Retina (tissue), 1 donor: Measurements from ENCODE around the gene FOLH1.
"Not testable (repeated sequence)": the region's sequence is repeated elsewhere in the genome, so short reads cannot be mapped to it uniquely, and the experiment has no call there.

Experiments used
- DNase-seq: peaks from one replicate; pipeline ENCODE4 v3.0.0-alpha.2; 2016

Gene FOLH1

GRCh38 chr11:49208006-49208721 is at the start of gene FOLH1:
FOLH1 (minus strand) TSS chr11:49208602; CDS start chr11:49208409, 193 bp downstream.
- peak; percentile 83 for DNase-seq

DNA sequence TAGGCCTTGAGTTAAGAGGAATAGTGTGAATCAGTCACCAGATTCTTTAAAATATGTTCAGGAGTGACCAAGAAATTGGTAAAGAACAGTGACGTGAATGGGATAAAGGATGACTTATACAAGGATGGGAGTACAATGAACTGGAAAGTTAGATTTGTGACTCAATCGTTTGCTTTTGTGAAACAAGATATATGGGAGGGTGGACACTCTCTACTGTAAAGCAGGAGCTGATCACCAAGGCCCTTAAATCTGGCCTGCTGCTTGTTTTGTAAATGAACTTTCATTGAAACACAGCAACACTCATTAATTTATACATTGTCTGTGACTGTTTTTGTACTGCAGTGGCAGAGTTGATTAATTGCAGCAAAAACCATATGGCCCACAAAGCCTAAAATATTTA is 46.7 kb upstream of the FOLH1 start:
- not testable (repeated sequence) for DNase-seq

DNA sequence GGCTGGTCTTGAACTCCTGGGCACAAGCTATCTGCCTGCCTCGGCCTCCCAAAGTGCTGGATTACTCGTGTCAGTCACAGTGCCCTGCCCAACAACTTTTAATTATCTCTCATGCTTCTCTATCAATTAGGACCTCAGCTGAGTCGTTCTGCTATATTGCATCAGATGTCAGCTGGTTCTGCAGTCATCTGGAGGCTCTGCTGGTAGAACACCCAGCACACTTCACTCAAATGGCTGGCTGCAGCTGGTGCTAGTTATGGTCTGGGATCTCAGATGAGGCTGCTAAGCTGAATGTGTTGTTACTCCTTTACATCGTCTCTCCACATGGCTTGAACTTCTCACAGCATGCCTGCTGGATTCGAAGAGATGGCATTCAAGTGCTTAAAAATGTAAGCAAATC is 42.8 kb upstream of the FOLH1 start:
- not testable (repeated sequence) for DNase-seq

GRCh38 chr11:49250398-49251115 is 42.2 kb upstream of the FOLH1 start:
- not testable (repeated sequence) for DNase-seq

DNA sequence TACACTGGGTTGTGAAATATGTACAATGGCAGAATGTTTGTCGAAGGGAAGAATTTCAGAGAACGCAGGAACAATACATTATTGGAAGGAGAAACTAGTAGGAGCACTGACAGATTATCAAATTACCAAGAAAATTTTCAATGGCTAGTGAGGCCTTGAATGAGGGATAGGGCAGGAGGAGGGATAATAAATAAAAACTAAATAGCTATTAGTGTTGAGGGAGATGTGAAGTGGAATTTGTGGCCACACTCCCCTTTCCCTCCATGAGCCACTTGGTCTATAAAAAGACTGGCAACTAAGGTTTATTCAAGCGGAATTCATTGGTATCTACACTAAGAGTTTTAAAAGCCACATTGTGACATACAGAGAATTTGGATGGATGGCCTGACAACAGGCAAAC is 41.0 kb upstream of the FOLH1 start:
- DNase-seq, result not testable (repeated sequence)

GRCh38 chr11:49233685-49234084 is 25.3 kb upstream of the FOLH1 start:
- not testable (repeated sequence) for DNase-seq

- not testable (repeated sequence) for DNase-seq
These were observed 24.6 kb upstream of the FOLH1 start for GRCh38 chr11:49233019-49233418.

DNA sequence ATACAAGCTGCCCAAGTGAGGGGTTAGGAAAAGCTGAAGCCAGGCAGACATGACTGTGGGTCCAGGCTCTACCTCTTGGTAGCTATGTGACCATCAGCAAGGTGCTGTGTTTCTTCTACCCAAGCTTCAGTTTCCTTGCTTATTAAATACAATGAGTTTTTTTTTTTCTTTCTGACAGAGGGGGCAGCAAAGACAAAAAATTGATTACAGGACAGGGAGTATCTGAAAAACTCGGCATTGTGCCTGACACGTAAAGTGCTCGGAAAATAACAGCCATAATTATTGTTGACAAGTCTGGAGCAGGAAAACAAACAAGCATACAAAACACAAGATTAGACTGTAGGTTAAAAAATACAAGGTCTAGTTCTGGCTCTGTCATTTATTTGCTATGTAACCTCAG is 23.3 kb upstream of the FOLH1 start:
- DNase-seq, result not testable (repeated sequence)

GRCh38 chr11:49230534-49230933 is 22.1 kb upstream of the FOLH1 start:
- DNase-seq, result peak; percentile 13

DNA sequence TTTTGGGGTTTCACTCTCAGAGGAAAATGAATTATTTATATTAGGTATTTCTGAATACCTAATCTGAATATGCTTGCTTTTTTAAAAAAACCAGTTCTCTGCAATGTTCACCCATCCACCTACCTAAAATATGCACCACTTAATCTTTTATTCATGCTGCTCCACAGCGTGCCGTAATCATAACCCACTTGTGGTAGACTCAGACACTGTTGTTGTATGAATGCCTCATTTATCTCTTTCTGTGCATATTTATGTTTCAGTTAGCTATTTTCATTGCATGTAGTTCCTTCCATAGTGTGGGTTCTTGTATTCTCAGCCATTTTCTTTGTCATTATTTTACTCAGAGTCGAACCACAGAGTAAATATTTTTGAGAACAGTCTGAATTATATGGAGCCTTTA is 21.6 kb upstream of the FOLH1 start:
- DNase-seq, result not testable (repeated sequence)

DNA sequence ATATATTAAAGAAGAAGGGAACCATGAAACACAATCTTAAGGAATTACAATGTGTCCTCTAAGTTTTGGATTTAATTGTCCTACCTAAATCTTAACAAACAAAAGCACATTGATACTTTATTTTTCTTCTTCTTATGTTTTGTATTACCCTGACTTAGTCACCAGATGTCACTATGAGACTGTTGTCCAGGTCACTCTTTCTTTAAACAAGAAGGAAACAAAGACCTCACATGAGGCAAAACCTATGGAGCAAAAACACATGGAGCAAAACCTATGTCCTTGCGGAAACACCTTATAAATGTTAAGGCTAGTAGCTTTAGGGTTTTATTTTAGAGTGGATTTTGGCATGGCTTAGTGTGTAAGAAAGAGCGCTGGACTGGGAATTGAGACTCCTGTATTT is 20.7 kb upstream of the FOLH1 start:
- DNase-seq, result not testable (repeated sequence)

- DNase-seq, result not testable (repeated sequence)
These were observed 16.9 kb upstream of the FOLH1 start for GRCh38 chr11:49225255-49225785.

DNA sequence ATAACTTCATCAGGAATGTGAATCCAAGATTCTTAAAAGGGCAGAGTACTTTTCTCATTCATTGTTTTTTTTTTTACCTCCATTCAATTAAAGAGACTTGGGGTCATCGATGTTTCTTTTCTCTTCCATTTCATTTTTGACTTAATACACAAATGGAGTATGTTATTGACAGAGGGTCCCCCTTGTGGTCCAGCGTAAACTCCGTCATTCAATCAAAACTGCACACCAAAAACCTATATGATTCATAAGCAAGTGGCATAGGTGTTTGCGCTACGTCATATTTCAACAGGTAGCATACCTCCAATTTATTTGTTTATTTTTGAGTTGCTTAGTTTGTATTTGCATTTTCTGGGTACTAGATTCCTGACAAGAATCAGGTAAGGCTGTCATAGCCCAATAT is 12.7 kb upstream of the FOLH1 start:
- DNase-seq, result no peak

- DNase-seq, result no peak
These were observed 4.7 kb upstream of the FOLH1 start for GRCh38 chr11:49213026-49213560.

GRCh38 chr11:49206999-49207398 is 1.4 kb downstream of the FOLH1 start:
- not testable (repeated sequence) for DNase-seq

DNA sequence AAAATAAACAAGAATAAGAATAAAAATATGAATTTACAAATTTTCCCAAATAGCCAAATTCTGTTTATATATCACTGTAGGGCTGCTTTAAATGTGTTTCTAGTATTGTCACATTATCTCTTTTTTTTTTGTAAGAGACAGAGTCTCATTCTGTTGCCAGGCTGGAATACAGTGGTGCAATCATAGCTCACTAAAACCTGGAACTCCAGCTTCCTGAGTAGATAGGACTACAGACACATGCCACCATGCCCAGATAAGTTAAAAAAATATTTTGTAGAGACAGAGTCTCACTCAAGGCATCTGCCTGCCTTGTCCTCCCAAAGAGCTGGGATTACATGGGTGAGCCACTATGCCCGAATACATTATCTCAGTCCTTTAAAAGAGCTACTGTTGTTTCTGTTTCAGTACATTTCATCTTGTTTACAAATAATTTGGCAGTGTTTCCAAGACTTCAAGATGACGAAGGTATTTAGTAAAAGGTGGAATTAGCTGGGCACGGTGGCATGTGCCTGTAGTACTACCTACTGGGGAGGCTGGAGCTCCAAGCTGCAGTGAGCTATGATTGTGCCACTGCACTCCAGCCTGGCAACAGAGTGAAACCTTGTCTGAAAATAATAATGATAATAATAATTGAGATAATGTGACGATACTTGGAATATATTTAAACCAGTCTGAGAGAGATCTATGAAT is 6.0 kb downstream of the FOLH1 start:
- no peak for DNase-seq

DNA sequence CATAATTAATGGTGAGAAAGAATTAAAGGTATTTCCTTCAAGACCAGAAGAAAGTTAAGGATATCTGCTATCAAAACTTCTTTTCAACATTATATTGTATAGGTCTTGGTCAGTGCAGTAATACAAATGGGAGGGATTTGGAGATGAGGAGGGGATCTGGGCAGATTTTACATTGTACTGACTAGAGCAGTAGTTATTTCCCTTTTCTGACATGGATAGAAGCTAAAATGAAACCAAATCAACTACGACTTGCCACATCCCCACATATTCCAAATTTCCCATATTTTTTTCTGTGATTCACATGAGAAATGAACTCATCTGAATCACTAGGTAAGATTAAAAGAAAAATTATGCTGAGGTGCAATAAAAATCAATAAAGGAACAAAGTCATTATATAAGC is 11.6 kb downstream of the FOLH1 start:
- not testable (repeated sequence) for DNase-seq

DNA sequence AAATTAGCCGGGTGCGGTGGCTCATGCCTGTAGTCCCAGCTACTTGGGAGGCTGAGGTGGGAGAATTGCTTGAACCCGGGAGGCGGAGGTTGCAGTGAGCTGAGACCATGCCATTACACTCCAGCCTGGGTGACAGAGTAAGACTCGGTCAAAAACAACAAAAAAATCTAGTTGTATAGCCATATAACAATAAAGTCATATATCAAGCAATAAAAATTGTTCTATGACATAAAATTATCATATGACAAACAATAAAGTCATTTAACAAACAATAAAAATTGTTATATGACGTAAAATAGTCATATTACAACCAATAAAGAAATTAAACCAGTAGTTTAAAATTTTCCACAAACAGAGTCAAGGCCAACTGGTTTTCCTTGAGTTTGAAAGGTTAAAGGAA is 12.4 kb downstream of the FOLH1 start:
- DNase-seq, result not testable (repeated sequence)

DNA sequence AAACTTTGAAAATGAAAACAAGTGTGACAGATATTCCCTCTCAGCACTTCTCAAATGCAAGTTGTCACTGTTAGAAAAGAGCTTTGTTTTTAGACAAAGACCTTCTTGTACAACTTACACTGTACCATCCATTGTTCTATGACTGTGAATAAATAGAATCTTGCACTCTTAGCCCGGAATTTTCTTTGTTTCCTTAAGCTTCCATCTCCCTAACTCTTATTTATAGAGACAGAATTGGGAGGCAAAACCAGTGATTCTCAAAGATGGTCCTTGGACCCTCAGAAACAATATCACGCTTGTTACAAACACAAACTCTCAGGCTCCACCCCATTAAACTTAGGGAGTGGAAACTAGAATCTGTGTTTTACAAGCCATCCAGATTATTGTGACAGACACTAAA is 18.1 kb downstream of the FOLH1 start:
- DNase-seq, result peak; percentile 26

- DNase-seq, result not testable (repeated sequence)
These were observed 22.2 kb downstream of the FOLH1 start for GRCh38 chr11:49186225-49186624.

DNA sequence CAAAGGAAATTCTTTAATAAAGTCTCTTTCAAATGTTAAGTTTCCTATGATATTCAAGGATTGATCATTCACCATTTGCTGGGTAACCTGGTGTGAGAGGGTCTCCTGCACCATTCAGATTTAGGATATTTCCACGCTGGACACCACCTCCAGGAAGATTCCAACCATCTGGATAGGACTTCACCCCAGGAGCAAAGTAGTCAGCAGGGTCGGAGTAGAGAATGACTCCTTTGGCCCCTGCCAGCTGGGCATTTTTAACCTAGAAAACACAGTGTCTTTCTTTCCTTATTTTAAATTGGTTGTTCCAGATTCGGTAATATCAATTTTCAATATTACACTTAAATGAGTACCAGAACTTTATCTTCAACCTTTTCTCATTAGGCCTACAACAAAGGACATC is 22.8 kb downstream of the FOLH1 start:
- DNase-seq, result not testable (repeated sequence)

- DNase-seq, result not testable (repeated sequence)
These were observed 23.6 kb downstream of the FOLH1 start for GRCh38 chr11:49184756-49185155.

GRCh38 chr11:49177936-49178335 is 30.5 kb downstream of the FOLH1 start:
- DNase-seq, result not testable (repeated sequence)
